ENCODE data around the gene BMP15.

GRCh38 chrX:50893047-50893446 lies 17.5 kb upstream of the BMP15 start:
- no peak for TF ChIP-seq CTCF (conservative IDR thresholded peaks at IDR 0.05)
- no peak for TF ChIP-seq ZFX (IDR thresholded peaks at IDR 0.05)

Measured in C4-2B (cell line).